IPS-NIHi7 (cell line): Measurements from ENCODE around the gene AEBP2.

Source experiments
- DNase-seq: peaks from one replicate; pipeline ENCODE4 v3.0.0; 2012; ENCODE audit warnings: mixed read lengths; ENCODE audit errors: extremely low spot score

Gene AEBP2

DNA sequence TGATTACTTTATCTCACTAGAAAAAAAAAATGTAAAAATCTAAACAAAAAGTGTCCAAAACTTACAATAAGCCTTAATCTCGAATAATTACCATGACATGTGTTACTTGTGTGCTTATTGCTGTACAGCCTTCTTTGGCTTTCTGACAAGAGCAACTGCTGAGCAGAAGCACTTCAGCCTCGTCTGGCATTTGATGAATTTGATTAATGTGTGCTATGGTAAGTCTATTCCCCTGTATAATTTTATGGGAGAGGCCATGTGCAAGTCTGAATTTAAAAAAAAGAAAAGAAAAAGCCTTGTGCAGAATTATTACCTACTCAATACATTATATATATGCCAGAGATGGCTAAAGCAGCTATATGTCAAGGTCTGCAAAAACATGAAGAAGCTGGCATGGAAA, 113.9 kb downstream of the AEBP2 start:
- DNase-seq, result no peak

DNA sequence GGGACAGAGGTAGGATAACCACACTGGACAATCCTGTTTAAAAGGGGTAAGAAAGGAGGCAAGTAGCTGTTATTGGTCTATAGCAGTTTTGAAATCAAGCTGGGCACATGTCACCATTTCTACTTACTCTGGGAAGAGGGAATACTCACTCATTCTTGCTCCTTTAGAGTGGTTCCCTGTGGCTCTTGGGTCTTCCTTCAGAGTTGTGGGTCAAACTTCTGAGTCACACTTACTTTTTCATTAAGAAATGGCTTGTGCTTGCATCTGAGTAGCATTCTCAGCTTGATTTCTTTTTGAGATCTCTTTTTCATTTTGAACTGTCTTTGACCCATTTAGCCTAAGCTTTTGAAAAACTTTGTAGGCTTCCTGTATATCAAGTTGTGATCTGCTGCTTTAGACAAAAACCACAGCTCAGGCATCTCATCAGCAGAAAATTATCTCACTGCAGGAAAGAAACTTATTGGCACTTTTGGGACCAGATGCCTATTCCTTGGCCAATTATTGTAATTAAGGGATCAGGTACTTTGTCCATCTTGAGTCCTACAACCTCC, 122.2 kb downstream of the AEBP2 start:
- no peak for DNase-seq
